Liver (tissue), 9 donors: Measurements from ENCODE around the gene TNKS2. TPM values are rescaled to one million over a fixed set of nuclear protein-coding genes. Genes with fewer than 3 reads are reported as not detected.
"Not testable (repeated sequence)": the region's sequence is repeated elsewhere in the genome, so short reads cannot be mapped to it uniquely, and the experiment has no call there.

Experiments
- DNase-seq: peaks from one replicate; pipeline ENCODE4 v3.0.0-alpha.2; 2017; ENCODE audit warnings: low spot score
- H3K27ac ChIP-seq, 2 donors: one replicate each; pipeline ENCODE4 v1.7.0; 2013; ENCODE audit warnings: inconsistent platforms in 2 of 2, low read length in 2 of 2, control low read depth in 1 of 2, low read depth in 1 of 2, mild to moderate bottlenecking in 1 of 2
- H3K27me3 ChIP-seq, 4 donors: one replicate each; pipeline versions ENCODE4 v1.6.1 to v1.7.0; 2013; ENCODE audit warnings: low read length in 3 of 4, inconsistent platforms in 1 of 4, mild to moderate bottlenecking in 1 of 4, moderate library complexity in 1 of 4; ENCODE audit not compliant: control insufficient read depth in 4 of 4, insufficient read depth in 4 of 4
- H3K36me3 ChIP-seq, 4 donors: one replicate each; pipeline versions ENCODE4 v1.6.1 to v1.7.0; 2013; ENCODE audit warnings: low read length in 3 of 4, mild to moderate bottlenecking in 3 of 4, low read depth in 1 of 4, moderate library complexity in 1 of 4; ENCODE audit not compliant: control insufficient read depth in 4 of 4, insufficient read depth in 3 of 4
- H3K4me1 ChIP-seq, 4 donors: one replicate each; pipeline versions ENCODE4 v1.6.1 to v1.7.0; 2013; ENCODE audit warnings: low read length in 3 of 4, mild to moderate bottlenecking in 3 of 4, moderate library complexity in 1 of 4; ENCODE audit not compliant: control insufficient read depth in 4 of 4, insufficient read depth in 4 of 4
- H3K4me3 ChIP-seq, 3 donors: one replicate each; pipeline versions ENCODE4 v1.6.1 to v1.7.0; 2013; ENCODE audit warnings: low read length in 3 of 3, control low read depth in 1 of 3, low read depth in 1 of 3, mild to moderate bottlenecking in 1 of 3
- H3K9ac ChIP-seq, 2 donors: one replicate each; pipeline ENCODE4 v1.7.0; 2013; ENCODE audit warnings: low read length in 2 of 2, mild to moderate bottlenecking in 2 of 2, moderate library complexity in 2 of 2, control low read depth in 1 of 2, low read depth in 1 of 2
- H3K9me3 ChIP-seq, 4 donors: one replicate each; pipeline versions ENCODE4 v1.6.1 to v1.7.0; 2013; ENCODE audit warnings: low read length in 3 of 4; ENCODE audit not compliant: control insufficient read depth in 4 of 4
- ATF3 ChIP-seq: IDR thresholded peaks from 2 replicates; pipeline ENCODE4 v1.6.1; 2016; ENCODE audit warnings: antibody characterized with exemption
- CTCF ChIP-seq: fragments of 150-350 bp; IDR thresholded peaks from 2 replicates; pipeline ENCODE4 v1.5.1; 2017; ENCODE audit warnings: improper control_type of control experiment, low read depth, low read length; ENCODE audit not compliant: missing input control
- EGR1 ChIP-seq, 2 donors: IDR thresholded peaks; 2 replicates each; pipeline ENCODE4 v1.6.1; 2016 to 2018; ENCODE audit warnings: antibody characterized with exemption in 2 of 2, low read depth in 2 of 2
- FOXA1 ChIP-seq: IDR thresholded peaks from 2 replicates; pipeline ENCODE4 v1.6.1; 2016; ENCODE audit warnings: antibody characterized with exemption
- FOXA2 ChIP-seq: IDR thresholded peaks from 2 replicates; pipeline ENCODE4 v1.6.1; 2016; ENCODE audit warnings: antibody characterized with exemption
- GABPA ChIP-seq, 2 donors: IDR thresholded peaks in 1 of 2; conservative IDR thresholded peaks in 1 of 2; 2 replicates each; pipeline ENCODE4 v1.6.1; 2016; ENCODE audit warnings: antibody characterized with exemption in 2 of 2, mild to moderate bottlenecking in 1 of 2, moderate library complexity in 1 of 2
- HNF4A ChIP-seq, 2 donors: conservative IDR thresholded peaks; 2 replicates each; pipeline ENCODE4 v1.6.1; 2016; ENCODE audit warnings: antibody characterized with exemption in 2 of 2, mild to moderate bottlenecking in 2 of 2
- HNF4G ChIP-seq: IDR thresholded peaks from 2 replicates; pipeline ENCODE4 v1.6.1; 2016; ENCODE audit warnings: antibody characterized with exemption
- JUND ChIP-seq, 2 donors: IDR thresholded peaks; 2 replicates each; pipeline ENCODE4 v1.6.1; 2016; ENCODE audit warnings: antibody characterized with exemption in 2 of 2
- NR2F2 ChIP-seq: IDR thresholded peaks from 2 replicates; pipeline ENCODE4 v1.6.1; 2016; ENCODE audit warnings: antibody characterized with exemption
- RAD21 ChIP-seq, 2 donors: IDR thresholded peaks; 2 replicates each; pipeline ENCODE4 v1.6.1; 2016; ENCODE audit warnings: antibody characterized with exemption in 2 of 2, mild to moderate bottlenecking in 2 of 2
- REST ChIP-seq: IDR thresholded peaks from 2 replicates; pipeline ENCODE4 v1.6.1; 2016; ENCODE audit warnings: antibody characterized with exemption, mild to moderate bottlenecking
- SP1 ChIP-seq: IDR thresholded peaks from 2 replicates; pipeline ENCODE4 v1.6.1; 2018; ENCODE audit warnings: antibody characterized with exemption, mild to moderate bottlenecking
- TAF1 ChIP-seq: conservative IDR thresholded peaks from 2 replicates; pipeline ENCODE4 v1.6.1; 2016; ENCODE audit warnings: antibody characterized with exemption, mild to moderate bottlenecking
- ZBTB33 ChIP-seq: IDR thresholded peaks from 2 replicates; pipeline ENCODE4 v1.6.1; 2016; ENCODE audit warnings: antibody characterized with exemption
- WGBS: extraction: QIAGEN DNeasy Blood & Tissue Kit; methylation state at CpG from one replicate; pipeline ENCODE4 v1.1.7; 2013; 5-methylcytosine and 5-hydroxymethylcytosine counted together
- polyA plus RNA-seq, 2 donors: library from polyadenylated mRNA; stranded (reverse) in 1 of 2; unstranded in 1 of 2; fragments of 200-250 nt in 1 of 2; fragments of >200 nt in 1 of 2; fragmentation: Nextera tagmentation in 1 of 2; extraction: Ambion mirVana in 1 of 2; gene quantifications; one replicate each; pipeline versions ENCODE4 v1.2.1 to v1.2.3, GENCODE V29; 2013 to 2015
- total RNA-seq, 2 donors: library from RNA; depleted of rRNA; stranded (reverse); fragments of >200 nt; gene quantifications; one replicate each; pipeline ENCODE4 v1.2.3, GENCODE V29; 2014
- donor health status: healthy.
- donor health status: healthy.
- donor health status: healthy.
- donor health status: healthy.
- donor health status: healthy.

Gene TNKS2
- total and polyA plus RNA-seq, 4 donors = 5.2 to 30.7 (median 18.2) TPM

GRCh38 chr10:91805110-91805838, 7.0 kb downstream of the TNKS2 start:
- WGBS = 97% methylated on average over 2 of the region's 2 CpGs
- H3K4me3 ChIP-seq = no peak overlapping the region
- TF ChIP-seq REST (no peak), HNF4G (no peak), FOXA2 (no peak), GABPA (IDR thresholded peaks at IDR 0.05 in 1 of 2, conservative IDR thresholded peaks at IDR 0.05 in 1 of 2) (no peak), EGR1 (IDR thresholded peaks at IDR 0.05; ENCODE audit: low read depth in 2 of 2) (no peak), SP1 (no peak), FOXA1 (no peak), ZBTB33 (no peak), NR2F2 (no peak), JUND (IDR thresholded peaks at IDR 0.05) (no peak), HNF4A (conservative IDR thresholded peaks at IDR 0.05) (no peak), ATF3 (no peak)
- H3K36me3 ChIP-seq = peaks cover 0 to 5% (median under 1%) of the 10 kb centered on the region in 4 donors
- DNase-seq = no peak
- no peaks in the 10 kb centered on the region for H3K9me3 ChIP-seq
- H3K27ac ChIP-seq = no peak overlapping the region
- H3K27me3 ChIP-seq = no peaks in the 10 kb centered on the region
- H3K9ac ChIP-seq = no peak overlapping the region
- H3K4me1 ChIP-seq = peaks cover 8 to 25% (median 19%) of the 10 kb centered on the region in 4 donors

- peaks cover 8 to 16% (median 13%) of the 10 kb centered on the region in 4 donors for H3K4me1 ChIP-seq
Measured at GRCh38 chr10:91807264-91807663, 9.0 kb downstream of the TNKS2 start.

GRCh38 chr10:91813251-91813650, 15.0 kb downstream of the TNKS2 start:
- H3K9ac ChIP-seq = no peak overlapping the region
- peaks cover 2 to 35% (median 28%) of the 10 kb centered on the region in 4 donors for H3K36me3 ChIP-seq
- H3K4me3 ChIP-seq = no peak overlapping the region
- no peaks in the 10 kb centered on the region for H3K9me3 ChIP-seq
- WGBS = 78% methylated on average over 1 of the region's 1 CpG
- no peak for DNase-seq
- no peak overlapping the region for H3K27ac ChIP-seq
- no peaks in the 10 kb centered on the region for H3K27me3 ChIP-seq
- H3K4me1 ChIP-seq = no peaks in the 10 kb centered on the region
- TF ChIP-seq GABPA (IDR thresholded peaks at IDR 0.05 in 1 of 2, conservative IDR thresholded peaks at IDR 0.05 in 1 of 2) (no peak), HNF4G (no peak), JUND (IDR thresholded peaks at IDR 0.05) (no peak), ATF3 (no peak), FOXA1 (no peak), CTCF (no peak), EGR1 (IDR thresholded peaks at IDR 0.05; ENCODE audit: low read depth in 2 of 2) (no peak), TAF1 (no peak), RAD21 (IDR thresholded peaks at IDR 0.05) (no peak), NR2F2 (no peak), SP1 (no peak)

More at GRCh38 chr10:91807264-91807663, 9.0 kb downstream of the TNKS2 start:
- H3K4me3 ChIP-seq, DNase-seq, H3K36me3 ChIP-seq, H3K27me3 ChIP-seq, H3K9ac ChIP-seq, H3K9me3 ChIP-seq, H3K27ac ChIP-seq: not testable (repeated sequence)
- WGBS = 98% methylated on average over 14 of the region's 14 CpGs
